ENCODE results near the gene ARHGAP18.

Gene ARHGAP18

GRCh38 chr6:129583866-129584265 lies 126.1 kb downstream of the ARHGAP18 start:
- Histone ChIP-seq H4K20me1 (ENCODE audit: control insufficient read depth, insufficient read depth, low read depth, low read length) (no peaks in the 10 kb centered on the region), H3K27ac (ENCODE audit: low read depth, low read length) (no peak overlapping the region), H3K9me2 (replicated peaks; ENCODE audit: control insufficient read depth, low read length) (no peaks in the 10 kb centered on the region), H3K79me2 (ENCODE audit: control insufficient read depth, low read length) (no peaks in the 10 kb centered on the region), H3F3A (ENCODE audit: control insufficient read depth, insufficient read depth) (no peaks in the 10 kb centered on the region), H3K36me3 (ENCODE audit: control insufficient read depth, low read length) (no peaks in the 10 kb centered on the region), H3K9me3 (ENCODE audit: control insufficient read depth, insufficient read depth, low read length) (no peaks in the 10 kb centered on the region), H3K4me1 (ENCODE audit: control insufficient read depth, low read length) (peaks cover 40% of the 10 kb centered on the region), H3K27me3 (ENCODE audit: control insufficient read depth, low read length) (no peaks in the 10 kb centered on the region), H3K4me3 (ENCODE audit: low read length) (no peak overlapping the region), H3K4me2 (ENCODE audit: low read length) (no peak overlapping the region)
- TF ChIP-seq EZH2phosphoT487 (IDR thresholded peaks at IDR 0.05; ENCODE audit: borderline replicate concordance, low read length) (no peak), CTCF (IDR thresholded peaks at IDR 0.05; ENCODE audit: low read depth, low read length, poor library complexity, severe bottlenecking) (no peak)

DNA sequence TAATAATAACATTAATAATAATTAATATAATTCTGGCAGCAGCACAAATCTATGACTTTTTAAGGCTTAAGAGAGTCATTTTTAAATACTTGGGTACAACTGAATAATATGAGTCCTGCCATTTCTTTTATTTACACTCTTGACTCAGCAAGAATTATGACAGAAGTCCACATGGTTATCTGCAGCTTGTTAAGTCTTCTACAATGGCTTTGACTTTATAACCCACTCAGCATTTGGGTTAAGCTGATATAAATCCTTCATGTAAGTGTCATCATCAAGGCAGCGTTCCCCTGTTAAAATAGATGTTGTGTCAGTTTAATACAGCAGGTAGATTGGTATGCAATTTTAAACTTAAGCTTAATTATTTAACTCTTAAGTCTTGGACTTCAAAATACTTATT lies 131.7 kb downstream of the ARHGAP18 start:
- H3K9me2 ChIP-seq (replicated peaks; ENCODE audit: control insufficient read depth, low read length) = no peaks in the 10 kb centered on the region
- H3F3A ChIP-seq (ENCODE audit: control insufficient read depth, insufficient read depth) = no peaks in the 10 kb centered on the region

GRCh38 chr6:129577691-129578090 lies 132.3 kb downstream of the ARHGAP18 start:
- Histone ChIP-seq H3K4me3 (ENCODE audit: low read length) (peak overlapping the region; percentile 62), H3K36me3 (ENCODE audit: control insufficient read depth, low read length) (no peaks in the 10 kb centered on the region), H4K20me1 (ENCODE audit: control insufficient read depth, insufficient read depth, low read depth, low read length) (no peaks in the 10 kb centered on the region), H3K4me1 (ENCODE audit: control insufficient read depth, low read length) (peaks cover 67% of the 10 kb centered on the region), H3F3A (ENCODE audit: control insufficient read depth, insufficient read depth) (no peaks in the 10 kb centered on the region), H3K9me2 (replicated peaks; ENCODE audit: control insufficient read depth, low read length) (no peaks in the 10 kb centered on the region), H3K9me3 (ENCODE audit: control insufficient read depth, insufficient read depth, low read length) (no peaks in the 10 kb centered on the region), H3K27ac (ENCODE audit: low read depth, low read length) (0 out of 2 replicates have a peak overlapping the region, but pooled peaks have one; percentile 32), H3K27me3 (ENCODE audit: control insufficient read depth, low read length) (no peaks in the 10 kb centered on the region), H3K4me2 (ENCODE audit: low read length) (peak overlapping the region; percentile 76), H3K79me2 (ENCODE audit: control insufficient read depth, low read length) (no peaks in the 10 kb centered on the region)
- no peak for TF ChIP-seq CTCF (IDR thresholded peaks at IDR 0.05; ENCODE audit: low read depth, low read length, poor library complexity, severe bottlenecking)
- no peak for TF ChIP-seq EZH2phosphoT487 (IDR thresholded peaks at IDR 0.05; ENCODE audit: borderline replicate concordance, low read length)

More for the DNA sequence above, 131.7 kb downstream of the ARHGAP18 start:
- Histone ChIP-seq H3K36me3 (ENCODE audit: control insufficient read depth, low read length) (no peaks in the 10 kb centered on the region), H3K4me1 (ENCODE audit: control insufficient read depth, low read length) (peaks cover 69% of the 10 kb centered on the region), H3K27ac (ENCODE audit: low read depth, low read length) (peak overlapping the region; percentile 25; the same call in 1 of the 2 replicates), H3K9me3 (ENCODE audit: control insufficient read depth, insufficient read depth, low read length) (no peaks in the 10 kb centered on the region), H3K79me2 (ENCODE audit: control insufficient read depth, low read length) (no peaks in the 10 kb centered on the region), H3K4me3 (ENCODE audit: low read length) (peak overlapping the region; percentile 16; the same call in 1 of the 2 replicates), H3K27me3 (ENCODE audit: control insufficient read depth, low read length) (no peaks in the 10 kb centered on the region), H4K20me1 (ENCODE audit: control insufficient read depth, insufficient read depth, low read depth, low read length) (no peaks in the 10 kb centered on the region), H3K4me2 (ENCODE audit: low read length) (peak overlapping the region; percentile 76)
- TF ChIP-seq CTCF (IDR thresholded peaks at IDR 0.05; ENCODE audit: low read depth, low read length, poor library complexity, severe bottlenecking) (no peak), EZH2phosphoT487 (IDR thresholded peaks at IDR 0.05; ENCODE audit: borderline replicate concordance, low read length) (no peak)
